H9 (cell line): ENCODE data around the gene RTL9. TPM values are rescaled to one million over a fixed set of nuclear protein-coding genes. Genes with fewer than 3 reads are reported as not detected.

ENCODE experiments used
- DNase-seq: peaks from one replicate; pipeline ENCODE4 v3.0.0-alpha.2; 2017
- H2AFZ ChIP-seq: one replicate; pipeline ENCODE4 v1.6.1; 2013; ENCODE audit warnings: mild to moderate bottlenecking, low read length, control low read depth, moderate library complexity
- H2AK5ac ChIP-seq: 2 replicates; pipeline ENCODE4 v1.6.1; 2013; ENCODE audit warnings: low read length, control low read depth, mixed read lengths; ENCODE audit not compliant: insufficient read length
- H2BK120ac ChIP-seq: one replicate; pipeline ENCODE4 v1.6.1; 2013; ENCODE audit warnings: low read depth, mild to moderate bottlenecking, low read length, control low read depth, inconsistent platforms; ENCODE audit not compliant: poor library complexity, severe bottlenecking
- H2BK12ac ChIP-seq: 2 replicates; pipeline ENCODE4 v1.6.1; 2013; ENCODE audit warnings: low read length, control low read depth, mixed read lengths, low read depth; ENCODE audit not compliant: insufficient read length
- H2BK15ac ChIP-seq: 2 replicates; pipeline ENCODE4 v1.6.1; 2013; ENCODE audit warnings: low read depth, low read length, control low read depth
- H2BK20ac ChIP-seq: one replicate; pipeline ENCODE4 v1.6.1; 2013; ENCODE audit warnings: low read depth, mild to moderate bottlenecking, low read length, control low read depth, inconsistent platforms; ENCODE audit not compliant: poor library complexity, severe bottlenecking
- H2BK5ac ChIP-seq: 2 replicates; pipeline ENCODE4 v1.6.1; 2013; ENCODE audit warnings: low read length, control low read depth, mixed read lengths; ENCODE audit not compliant: insufficient read length
- H3K14ac ChIP-seq: 2 replicates; pipeline ENCODE4 v1.6.1; 2013; ENCODE audit warnings: low read length, control low read depth; ENCODE audit not compliant: insufficient read depth
- H3K18ac ChIP-seq: 2 replicates; pipeline ENCODE4 v1.6.1; 2013; ENCODE audit warnings: low read depth, mild to moderate bottlenecking, mixed read lengths, low read length, control low read depth; ENCODE audit not compliant: insufficient read length
- H3K23ac ChIP-seq: 2 replicates; pipeline ENCODE4 v1.6.1; 2013; ENCODE audit warnings: low read length, control low read depth, mixed read lengths, low read depth; ENCODE audit not compliant: insufficient read length
- H3K23me2 ChIP-seq: 2 replicates; pipeline ENCODE4 v1.6.1; 2013; ENCODE audit warnings: low read depth, mild to moderate bottlenecking, mixed read lengths, low read length, control low read depth; ENCODE audit not compliant: insufficient read length, poor library complexity, severe bottlenecking
- H3K27ac ChIP-seq: 2 replicates; pipeline ENCODE4 v1.5.1; 2013; ENCODE audit warnings: low read length, control low read depth, mixed read lengths, low read depth; ENCODE audit not compliant: insufficient read length
- H3K27me3 ChIP-seq: 2 replicates; pipeline ENCODE4 v1.6.1; 2013; ENCODE audit warnings: low read length, control low read depth, inconsistent platforms; ENCODE audit not compliant: insufficient read depth
- H3K4ac ChIP-seq: 2 replicates; pipeline ENCODE4 v1.6.1; 2013; ENCODE audit warnings: low read depth, mild to moderate bottlenecking, control low read depth, inconsistent platforms, low read length, moderate library complexity
- H3K4me1 ChIP-seq: 2 replicates; pipeline ENCODE4 v1.6.1; 2013; ENCODE audit warnings: low read length, control low read depth, inconsistent platforms; ENCODE audit not compliant: insufficient read depth
- H3K4me2 ChIP-seq: 2 replicates; pipeline ENCODE4 v1.6.1; 2013; ENCODE audit warnings: low read length, control low read depth, mixed read lengths; ENCODE audit not compliant: insufficient read length, insufficient read depth
- H3K56ac ChIP-seq: 2 replicates; pipeline ENCODE4 v1.6.1; 2013; ENCODE audit warnings: low read depth, mild to moderate bottlenecking, mixed read lengths, low read length, control low read depth; ENCODE audit not compliant: insufficient read length
- H3K79me1 ChIP-seq: 2 replicates; pipeline ENCODE4 v1.6.1; 2013; ENCODE audit warnings: low read depth, mild to moderate bottlenecking, moderate library complexity, low read length, control low read depth, inconsistent platforms; ENCODE audit not compliant: insufficient read depth, poor library complexity, severe bottlenecking
- H3K79me2 ChIP-seq: 2 replicates; pipeline ENCODE4 v1.6.1; 2013; ENCODE audit warnings: low read length, control low read depth, inconsistent platforms; ENCODE audit not compliant: insufficient read depth
- H3K9ac ChIP-seq: 2 replicates; pipeline ENCODE4 v1.6.1; 2013; ENCODE audit warnings: low read length, control low read depth, mixed read lengths; ENCODE audit not compliant: insufficient read length; ENCODE audit errors: extremely low read depth
- H3K9me3 ChIP-seq: one replicate; pipeline ENCODE4 v1.6.1; 2013; ENCODE audit warnings: low read depth, low read length, inconsistent platforms; ENCODE audit not compliant: control insufficient read depth
- H3T11ph ChIP-seq: one replicate; pipeline ENCODE4 v1.6.1; 2013; ENCODE audit warnings: mild to moderate bottlenecking, low read length, control low read depth, inconsistent platforms
- H4K20me1 ChIP-seq: one replicate; pipeline ENCODE4 v1.6.1; 2013; ENCODE audit not compliant: control insufficient read depth, insufficient read length, insufficient read depth
- H4K5ac ChIP-seq: 2 replicates; pipeline ENCODE4 v1.6.1; 2013; ENCODE audit warnings: low read depth, mild to moderate bottlenecking, mixed read lengths, low read length, control low read depth; ENCODE audit not compliant: insufficient read length
- H4K8ac ChIP-seq: replicated peaks from 2 replicates; pipeline ENCODE4 v1.6.1; 2013; ENCODE audit warnings: low read length, control low read depth, mixed read lengths, low read depth; ENCODE audit not compliant: insufficient read length
- H4K91ac ChIP-seq: 2 replicates; pipeline ENCODE4 v1.6.1; 2013; ENCODE audit warnings: low read depth, mild to moderate bottlenecking, moderate library complexity, mixed read lengths, low read length, control low read depth; ENCODE audit not compliant: insufficient read length
- H3K27ac Mint-ChIP-seq, 3 experiments: 2 replicates in 2 of 3; 3 replicates in 1 of 3; pipeline ENCODE4 v1.8.0; 2020 to 2021; ENCODE audit warnings: mixed read lengths in 3 of 3, mild to moderate bottlenecking in 1 of 3, moderate library complexity in 1 of 3
- H3K27me3 Mint-ChIP-seq: 2 replicates; pipeline ENCODE4 v1.8.0; 2021; ENCODE audit warnings: low read depth, mild to moderate bottlenecking, moderate library complexity, mixed read lengths
- H3K36me3 Mint-ChIP-seq, 3 experiments: 2 replicates in 2 of 3; 3 replicates in 1 of 3; pipeline ENCODE4 v1.8.0; 2020 to 2021; ENCODE audit warnings: low read depth in 3 of 3, mixed read lengths in 3 of 3; ENCODE audit not compliant: insufficient read depth in 1 of 3
- H3K4me1 Mint-ChIP-seq, 2 experiments: 2 replicates each; pipeline ENCODE4 v1.8.0; 2020; ENCODE audit warnings: mixed read lengths in 2 of 2
- H3K4me3 Mint-ChIP-seq, 2 experiments: 2 replicates in 1 of 2; 3 replicates in 1 of 2; pipeline ENCODE4 v1.8.0; 2020 to 2021; ENCODE audit warnings: mild to moderate bottlenecking in 2 of 2, mixed read lengths in 2 of 2, moderate library complexity in 1 of 2
- H3K9me3 Mint-ChIP-seq, 2 experiments: 2 replicates in 1 of 2; 3 replicates in 1 of 2; pipeline ENCODE4 v1.8.0; 2020; ENCODE audit warnings: mild to moderate bottlenecking in 2 of 2, mixed read lengths in 2 of 2, moderate library complexity in 1 of 2
- CTCF ChIP-seq: fragments of 200-600 bp; sonication (generic); conservative IDR thresholded peaks from 3 replicates; pipeline ENCODE4 v1.8.0; 2021; ENCODE audit warnings: antibody characterized with exemption, mild to moderate bottlenecking
- WGBS: extraction: QIAGEN DNeasy Blood & Tissue Kit; methylation state at CpG from one replicate; pipeline ENCODE4 v1.1.7; 2013; ENCODE audit warnings: missing lambda C conversion rate, low lambda C conversion rate, mixed read lengths; ENCODE audit not compliant: insufficient read length; ENCODE audit errors: extremely low coverage; 5-methylcytosine and 5-hydroxymethylcytosine counted together
- total RNA-seq: library from RNA; stranded (reverse); gene quantifications from 2 replicates; pipeline ENCODE4 v1.2.1, GENCODE V29; 2021

RTL9 gene
- total RNA-seq, 1 experiment from 2014 or later: 0.13 TPM

- H3K79me1 ChIP-seq: no peaks in the 10 kb centered on the region
- no peak for DNase-seq
- no peak overlapping the region for H3K23ac ChIP-seq
- Mint-ChIP-seq H3K27ac (no peak overlapping the region), H3K9me3 (no peaks in the 10 kb centered on the region), H3K4me3 (no peak overlapping the region), H3K4me1 (no peaks in the 10 kb centered on the region), H3K27me3 (no peaks in the 10 kb centered on the region; the same call in none of the 2 replicates), H3K36me3 (no peaks in the 10 kb centered on the region)
- no peak overlapping the region for H4K5ac ChIP-seq
- no peak for TF ChIP-seq CTCF
- H2BK120ac ChIP-seq: no peak overlapping the region
- no peak overlapping the region for H2BK5ac ChIP-seq
- H4K8ac ChIP-seq: no peak overlapping the region
- no peaks in the 10 kb centered on the region for H4K20me1 ChIP-seq
- no peak overlapping the region for H2AK5ac ChIP-seq
- H3K27me3 ChIP-seq: no peaks in the 10 kb centered on the region
- H3K56ac ChIP-seq: no peak overlapping the region
- no peak overlapping the region for H3K27ac ChIP-seq
- H3K79me2 ChIP-seq: no peaks in the 10 kb centered on the region
- H2AFZ ChIP-seq: no peak overlapping the region
- H3K9ac ChIP-seq: no peak overlapping the region
- no CpG with 5 or more reads among the region's 2 CpGs for WGBS
- H3K9me3 ChIP-seq: no peaks in the 10 kb centered on the region
- H4K91ac ChIP-seq: no peak overlapping the region
- H2BK12ac ChIP-seq: no peak overlapping the region
- no peaks in the 10 kb centered on the region for H3K4me1 ChIP-seq
- no peak overlapping the region for H3K4me2 ChIP-seq
- H3K4ac ChIP-seq: no peak overlapping the region
- H2BK15ac ChIP-seq: no peak overlapping the region
- no peaks in the 10 kb centered on the region for H3K23me2 ChIP-seq
- no peak overlapping the region for H3K18ac ChIP-seq
- no peak overlapping the region for H3K14ac ChIP-seq
- no peak overlapping the region for H3T11ph ChIP-seq
- no peak overlapping the region for H2BK20ac ChIP-seq
Observed at GRCh38 chrX:110389570-110389969, 30.9 kb downstream of the RTL9 start.
